Urinary bladder (tissue), 4 donors: ENCODE data around the gene FAM135A. TPM values are rescaled to one million over a fixed set of nuclear protein-coding genes. Genes with fewer than 3 reads are reported as not detected.
"Not testable (repeated sequence)": the region's sequence is repeated elsewhere in the genome, so short reads cannot be mapped to it uniquely, and the experiment has no call there.

ENCODE experiments used
- DNase-seq: peaks from one replicate; pipeline ENCODE4 v3.0.0-alpha.2; 2015; ENCODE audit errors: extremely low spot score
- H3K27ac ChIP-seq: one replicate; pipeline ENCODE4 v1.5.1; 2013; ENCODE audit warnings: low read depth, mild to moderate bottlenecking, moderate library complexity
- H3K36me3 ChIP-seq: one replicate; pipeline ENCODE4 v1.6.1; 2013; ENCODE audit warnings: mild to moderate bottlenecking, moderate library complexity; ENCODE audit not compliant: insufficient read depth
- H3K4me1 ChIP-seq: one replicate; pipeline ENCODE4 v1.6.1; 2013; ENCODE audit warnings: mild to moderate bottlenecking, moderate library complexity; ENCODE audit not compliant: insufficient read depth
- H3K4me3 ChIP-seq: one replicate; pipeline ENCODE4 v1.5.1; 2013; ENCODE audit warnings: low read depth, low read length
- WGBS: extraction: QIAGEN DNeasy Blood & Tissue Kit; methylation state at CpG from one replicate; pipeline ENCODE4 v1.1.7; 2013; 5-methylcytosine and 5-hydroxymethylcytosine counted together
- polyA plus RNA-seq: library from polyadenylated mRNA; stranded (reverse); fragments of 200-250 nt; gene quantifications from one replicate; pipeline ENCODE4 v1.2.3, GENCODE V29; 2013
- total RNA-seq: library from RNA; depleted of rRNA; stranded (reverse); fragments of >200 nt; gene quantifications from one replicate; pipeline ENCODE4 v1.2.3, GENCODE V29; 2014
- donor health status: healthy with polysubstance abuse.
- donor health status: healthy.

FAM135A gene
- total and polyA plus RNA-seq, 2 donors = 10.3 to 100 TPM

- DNase-seq = no peak
- no peaks in the 10 kb centered on the region for H3K36me3 ChIP-seq
- peak overlapping the region; percentile 92 for H3K4me3 ChIP-seq
- no peaks in the 10 kb centered on the region for H3K4me1 ChIP-seq
- WGBS = 38% methylated on average over 25 of the region's 25 CpGs
- peak overlapping the region; percentile 19 for H3K27ac ChIP-seq
Measured at GRCh38 chr6:70412252-70413113, 825 bp upstream of the FAM135A start.

GRCh38 chr6:70413992-70414494, 735 bp downstream of the FAM135A start:
- Histone ChIP-seq H3K27ac (peak overlapping the region; percentile 86), H3K36me3 (no peaks in the 10 kb centered on the region), H3K4me3 (peak overlapping the region; percentile 92), H3K4me1 (no peaks in the 10 kb centered on the region)
- under 1% methylated on average over 20 of the region's 20 CpGs for WGBS
- DNase-seq = no peak

- Histone ChIP-seq H3K27ac (no peak overlapping the region), H3K4me3 (no peak overlapping the region), H3K36me3 (no peaks in the 10 kb centered on the region), H3K4me1 (no peaks in the 10 kb centered on the region)
- DNase-seq = no peak
- WGBS = 66% methylated on average over 2 of the region's 2 CpGs
Measured at GRCh38 chr6:70414813-70415212, 1.5 kb downstream of the FAM135A start.

DNA sequence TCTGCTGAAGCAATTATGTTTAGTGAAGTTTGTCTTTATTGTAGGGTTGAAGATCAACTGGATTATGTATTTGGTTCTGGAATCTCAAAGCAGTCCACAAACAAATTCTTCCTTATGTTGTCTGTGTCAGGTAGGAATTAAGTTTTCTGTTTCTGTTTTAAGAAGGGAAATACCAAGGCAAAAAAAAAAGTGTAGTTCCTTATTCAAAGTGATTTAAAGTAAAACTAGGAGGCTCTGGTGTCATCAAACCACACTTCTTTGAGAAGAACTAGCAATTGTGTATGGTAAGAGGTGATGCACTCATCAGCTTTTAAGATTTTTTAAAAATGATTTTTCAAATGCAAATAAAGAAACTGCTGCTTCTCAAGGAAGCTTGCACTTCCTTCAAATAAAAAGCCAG, 1.9 kb downstream of the FAM135A start:
- no peak overlapping the region for H3K27ac ChIP-seq
- H3K36me3 ChIP-seq = no peaks in the 10 kb centered on the region
- H3K4me1 ChIP-seq = no peaks in the 10 kb centered on the region
- DNase-seq = no peak
- no peak overlapping the region for H3K4me3 ChIP-seq

DNA sequence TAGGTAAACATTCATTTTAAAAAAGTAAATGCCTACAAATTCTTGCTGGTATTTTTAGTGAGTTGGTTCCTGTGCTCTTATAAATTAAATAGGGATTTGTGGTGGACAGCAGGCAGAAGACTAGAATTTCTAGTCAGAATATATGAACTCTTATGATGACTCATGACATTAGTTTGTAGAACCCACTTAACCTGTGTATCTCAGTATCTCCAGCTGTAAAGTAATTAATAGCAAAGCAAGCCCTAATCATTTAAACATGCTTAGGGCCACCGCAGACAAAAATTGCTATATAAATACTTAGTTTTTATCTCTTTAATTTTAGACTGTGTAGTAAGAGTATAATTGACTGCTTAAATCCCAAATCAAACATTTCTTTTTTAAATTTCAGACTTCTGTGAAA, 2.4 kb downstream of the FAM135A start:
- 61% methylated on average over 1 of the region's 1 CpG for WGBS
- no peaks in the 10 kb centered on the region for H3K4me1 ChIP-seq
- H3K27ac ChIP-seq = no peak overlapping the region
- no peak overlapping the region for H3K4me3 ChIP-seq
- H3K36me3 ChIP-seq = no peaks in the 10 kb centered on the region
- DNase-seq = no peak

DNA sequence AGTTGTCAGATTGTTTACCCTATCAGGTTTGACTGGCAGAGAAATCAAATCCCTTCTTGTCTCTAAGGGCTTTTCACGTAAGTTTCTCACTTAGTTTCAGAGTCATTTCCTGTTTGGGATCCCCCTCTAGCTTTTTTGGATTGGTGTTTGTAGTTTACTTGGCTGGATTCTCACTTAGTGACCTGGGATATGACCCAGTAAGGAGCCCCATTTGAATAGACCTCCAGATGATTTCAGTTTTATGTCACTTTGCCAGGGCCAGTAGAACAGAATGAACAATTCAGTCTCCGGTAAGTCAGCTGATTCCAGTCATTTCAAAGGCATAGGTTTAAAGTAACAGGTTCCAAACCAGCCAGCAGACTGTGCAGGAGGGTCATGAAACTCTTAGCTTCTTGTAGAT, 8.2 kb downstream of the FAM135A start:
- Histone ChIP-seq H3K36me3 (no peaks in the 10 kb centered on the region), H3K27ac (no peak overlapping the region), H3K4me3 (no peak overlapping the region), H3K4me1 (no peaks in the 10 kb centered on the region)
- no peak for DNase-seq
- 72% methylated on average over 2 of the region's 2 CpGs for WGBS

DNA sequence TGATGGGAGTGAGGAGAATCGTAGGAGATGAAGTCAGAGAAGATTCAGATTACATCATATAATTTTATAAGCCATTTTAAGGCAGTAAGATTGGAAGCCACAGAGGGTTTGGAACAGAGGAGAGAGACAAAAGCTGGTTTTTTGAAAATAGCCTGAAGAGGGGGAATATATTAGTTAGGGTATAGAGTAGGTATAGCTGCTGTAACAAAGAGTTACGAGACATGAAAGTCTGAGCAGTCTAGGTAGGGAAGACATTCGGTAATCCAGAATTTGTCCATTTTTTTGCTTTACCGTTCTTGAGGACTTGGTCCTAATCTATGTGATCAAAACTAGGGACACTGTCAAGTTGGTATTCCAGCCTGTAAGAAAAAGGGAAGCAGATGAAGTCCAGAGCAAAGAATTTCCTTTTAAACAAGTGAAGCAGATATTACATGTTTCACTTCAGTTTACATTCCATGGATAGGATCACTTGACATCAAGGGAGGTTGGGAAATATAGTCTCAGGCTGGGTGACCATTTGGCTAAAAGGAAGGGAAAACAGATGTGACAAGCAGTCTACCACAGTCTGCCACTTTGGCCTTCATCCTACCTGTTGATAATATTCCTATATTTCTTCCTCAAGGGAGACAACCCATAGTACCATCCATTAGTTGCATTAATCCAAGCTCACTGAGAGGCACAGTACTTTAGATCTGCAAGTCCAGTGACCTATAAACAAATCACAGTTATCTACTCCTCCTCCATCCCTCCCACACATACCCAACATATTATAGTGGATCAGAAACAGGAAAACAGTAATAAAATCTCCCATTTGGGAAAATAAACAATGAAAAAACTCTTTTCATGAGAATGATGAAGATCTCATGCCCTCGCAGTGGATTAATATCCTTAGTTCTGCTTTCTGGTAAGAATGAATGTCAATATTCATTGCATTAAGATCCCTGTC, 10.2 kb downstream of the FAM135A start:
- 68% methylated on average over 5 of the region's 5 CpGs for WGBS

DNA sequence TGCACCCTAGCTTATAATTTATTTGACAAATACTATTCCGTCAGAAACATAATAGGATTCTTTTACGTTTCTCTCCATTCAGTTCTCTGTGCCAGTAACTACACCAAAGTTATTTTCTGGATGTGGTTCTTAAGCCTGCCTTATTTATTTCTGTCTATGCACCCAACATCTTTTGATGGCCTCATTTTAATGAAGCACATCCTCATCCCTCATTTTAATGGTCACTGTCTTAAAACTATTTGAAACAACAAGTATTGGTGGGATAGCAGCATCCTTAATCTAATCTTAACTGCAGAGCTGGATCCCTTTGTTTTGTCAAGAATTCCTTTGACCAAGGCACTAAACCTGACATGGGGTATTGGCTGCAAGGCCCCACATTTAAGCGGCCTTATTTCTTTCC, 11.0 kb downstream of the FAM135A start:
- 71% methylated on average over 3 of the region's 3 CpGs for WGBS
- no peak for DNase-seq
- no peak overlapping the region for H3K27ac ChIP-seq
- H3K4me3 ChIP-seq = no peak overlapping the region
- no peaks in the 10 kb centered on the region for H3K36me3 ChIP-seq
- H3K4me1 ChIP-seq = no peaks in the 10 kb centered on the region

More for the DNA sequence above, 10.2 kb downstream of the FAM135A start:
- no peaks in the 10 kb centered on the region for H3K36me3 ChIP-seq
- H3K4me3 ChIP-seq = no peak overlapping the region
- H3K27ac ChIP-seq = no peak overlapping the region
- H3K4me1 ChIP-seq = no peaks in the 10 kb centered on the region
- DNase-seq = no peak

GRCh38 chr6:70436320-70436719, 23.0 kb downstream of the FAM135A start:
- no peaks in the 10 kb centered on the region for H3K4me1 ChIP-seq
- peaks cover 1% of the 10 kb centered on the region for H3K36me3 ChIP-seq
- no peak for DNase-seq
- H3K27ac ChIP-seq = no peak overlapping the region
- no peak overlapping the region for H3K4me3 ChIP-seq
- WGBS = 89% methylated on average over 5 of the region's 5 CpGs

- Histone ChIP-seq H3K4me3 (no peak overlapping the region), H3K36me3 (no peaks in the 10 kb centered on the region), H3K27ac (no peak overlapping the region), H3K4me1 (no peaks in the 10 kb centered on the region)
- DNase-seq = no peak
- 82% methylated on average over 2 of the region's 2 CpGs for WGBS
Measured at GRCh38 chr6:70445001-70445400, 31.7 kb downstream of the FAM135A start.

- not testable (repeated sequence) for H3K27ac ChIP-seq, DNase-seq, H3K4me3 ChIP-seq, H3K4me1 ChIP-seq, H3K36me3 ChIP-seq
- WGBS = 84% methylated on average over 13 of the region's 13 CpGs
Measured at GRCh38 chr6:70447343-70448070, 34.2 kb downstream of the FAM135A start.

DNA sequence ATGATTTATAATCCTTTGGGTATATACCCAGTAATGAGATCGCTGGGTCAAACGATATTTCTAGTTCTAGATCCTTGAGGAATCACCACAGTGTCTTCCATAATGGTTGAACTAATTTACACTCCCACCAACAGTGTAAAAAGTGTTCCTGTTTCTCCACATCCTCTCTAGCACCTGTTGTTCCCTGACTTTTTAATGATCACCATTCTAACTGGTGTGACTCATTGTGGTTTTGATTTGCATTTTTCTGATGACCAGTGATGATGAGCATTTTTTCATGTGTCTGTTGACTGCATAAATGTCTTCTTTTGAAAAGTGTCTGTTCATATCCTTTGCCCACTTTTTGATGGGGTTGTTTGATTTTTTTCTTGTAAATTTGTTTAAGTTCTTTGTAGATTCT, 40.6 kb downstream of the FAM135A start:
- 96% methylated on average over 2 of the region's 2 CpGs for WGBS
- DNase-seq, H3K4me1 ChIP-seq, H3K27ac ChIP-seq, H3K36me3 ChIP-seq, H3K4me3 ChIP-seq: not testable (repeated sequence)

- no peaks in the 10 kb centered on the region for H3K4me1 ChIP-seq
- WGBS = 78% methylated on average over 1 of the region's 1 CpG
- DNase-seq = no peak
- no peak overlapping the region for H3K27ac ChIP-seq
- H3K36me3 ChIP-seq = peaks cover 2% of the 10 kb centered on the region
- H3K4me3 ChIP-seq = no peak overlapping the region
Measured at GRCh38 chr6:70456735-70457134, 43.4 kb downstream of the FAM135A start.
